KMS-11 (cell line): Measurements from ENCODE around the gene SMARCC2.

Experiments
- H2AFZ ChIP-seq: fragments of 200-600 bp; sonication (generic); 2 replicates; pipeline ENCODE4 v1.6.1; 2016; ENCODE audit warnings: antibody characterized with exemption, mixed run types, low read depth
- H3K27ac ChIP-seq: fragments of 200-600 bp; sonication (generic); 2 replicates; pipeline ENCODE4 v1.6.1; 2016; ENCODE audit warnings: mild to moderate bottlenecking, mixed run types
- H3K27me3 ChIP-seq: fragments of 200-600 bp; sonication (generic); 2 replicates; pipeline ENCODE4 v1.6.1; 2017; ENCODE audit warnings: mild to moderate bottlenecking, low read depth, mixed run types, moderate library complexity; ENCODE audit not compliant: insufficient read depth
- H3K36me3 ChIP-seq: fragments of 200-600 bp; sonication (generic); 2 replicates; pipeline ENCODE4 v1.6.1; 2017; ENCODE audit warnings: mild to moderate bottlenecking, mixed run types; ENCODE audit not compliant: insufficient read depth
- H3K4me1 ChIP-seq: fragments of 200-600 bp; sonication (generic); 2 replicates; pipeline ENCODE4 v1.6.1; 2016; ENCODE audit warnings: mild to moderate bottlenecking, low read depth, mixed run types; ENCODE audit not compliant: poor library complexity, severe bottlenecking
- H3K4me2 ChIP-seq: fragments of 200-600 bp; sonication (generic); 2 replicates; pipeline ENCODE4 v1.7.0; 2016; ENCODE audit warnings: mild to moderate bottlenecking, mixed run types
- H3K4me3 ChIP-seq: fragments of 200-600 bp; sonication (generic); IDR thresholded peaks from 2 replicates; pipeline ENCODE4 v1.6.1; 2017; ENCODE audit warnings: low read depth, low read length, mixed read lengths; ENCODE audit not compliant: insufficient read depth
- H3K79me2 ChIP-seq: fragments of 200-600 bp; sonication (generic); 2 replicates; pipeline ENCODE4 v1.6.1; 2016; ENCODE audit warnings: low read depth, mixed run types; ENCODE audit not compliant: insufficient read depth
- H3K9ac ChIP-seq: fragments of 200-600 bp; sonication (generic); 2 replicates; pipeline ENCODE4 v1.6.1; 2016; ENCODE audit warnings: mild to moderate bottlenecking, mixed run types
- H4K20me1 ChIP-seq: fragments of 200-600 bp; sonication (generic); 2 replicates; pipeline ENCODE4 v1.6.1; 2016; ENCODE audit warnings: mild to moderate bottlenecking, mixed run types; ENCODE audit not compliant: insufficient read depth
- TF ChIP-seq, protein P1 (sequence below): fragments of 200-600 bp; sonication (generic); conservative IDR thresholded peaks from 2 replicates; pipeline ENCODE4 v1.6.1; 2017; ENCODE audit warnings: low read depth, mild to moderate bottlenecking, antibody characterized with exemption, low read length, moderate library complexity, mixed read lengths

SMARCC2 gene

GRCh38 chr12:56151672-56152131 lies 37.6 kb downstream of the SMARCC2 start:
- no peaks in the 10 kb centered on the region for H4K20me1 ChIP-seq
- H3K79me2 ChIP-seq = no peaks in the 10 kb centered on the region
- peak overlapping the region; percentile 73 for H3K4me3 ChIP-seq
- no peaks in the 10 kb centered on the region for H3K36me3 ChIP-seq
- peak overlapping the region; percentile 53 for H2AFZ ChIP-seq
- H3K27me3 ChIP-seq = no peaks in the 10 kb centered on the region
- peak overlapping the region; percentile 89 for H3K27ac ChIP-seq
- TF ChIP-seq, protein P1, sequence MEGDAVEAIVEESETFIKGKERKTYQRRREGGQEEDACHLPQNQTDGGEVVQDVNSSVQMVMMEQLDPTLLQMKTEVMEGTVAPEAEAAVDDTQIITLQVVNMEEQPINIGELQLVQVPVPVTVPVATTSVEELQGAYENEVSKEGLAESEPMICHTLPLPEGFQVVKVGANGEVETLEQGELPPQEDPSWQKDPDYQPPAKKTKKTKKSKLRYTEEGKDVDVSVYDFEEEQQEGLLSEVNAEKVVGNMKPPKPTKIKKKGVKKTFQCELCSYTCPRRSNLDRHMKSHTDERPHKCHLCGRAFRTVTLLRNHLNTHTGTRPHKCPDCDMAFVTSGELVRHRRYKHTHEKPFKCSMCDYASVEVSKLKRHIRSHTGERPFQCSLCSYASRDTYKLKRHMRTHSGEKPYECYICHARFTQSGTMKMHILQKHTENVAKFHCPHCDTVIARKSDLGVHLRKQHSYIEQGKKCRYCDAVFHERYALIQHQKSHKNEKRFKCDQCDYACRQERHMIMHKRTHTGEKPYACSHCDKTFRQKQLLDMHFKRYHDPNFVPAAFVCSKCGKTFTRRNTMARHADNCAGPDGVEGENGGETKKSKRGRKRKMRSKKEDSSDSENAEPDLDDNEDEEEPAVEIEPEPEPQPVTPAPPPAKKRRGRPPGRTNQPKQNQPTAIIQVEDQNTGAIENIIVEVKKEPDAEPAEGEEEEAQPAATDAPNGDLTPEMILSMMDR = peak; percentile 98
- peak overlapping the region; percentile 90 for H3K9ac ChIP-seq
- peaks cover 39% of the 10 kb centered on the region for H3K4me1 ChIP-seq
- H3K4me2 ChIP-seq = peak overlapping the region; percentile 52

GRCh38 chr12:56150563-56150962 lies 38.7 kb downstream of the SMARCC2 start:
- Histone ChIP-seq H3K27ac (peak overlapping the region; percentile 89; the same call in 1 of the 2 replicates), H2AFZ (no peak overlapping the region), H4K20me1 (no peaks in the 10 kb centered on the region), H3K27me3 (no peaks in the 10 kb centered on the region), H3K9ac (no peak overlapping the region), H3K4me1 (peaks cover 37% of the 10 kb centered on the region), H3K79me2 (no peaks in the 10 kb centered on the region), H3K4me2 (peak overlapping the region; percentile 52), H3K36me3 (no peaks in the 10 kb centered on the region), H3K4me3 (no peak overlapping the region)
- TF ChIP-seq, protein P1 = no peak

DNA sequence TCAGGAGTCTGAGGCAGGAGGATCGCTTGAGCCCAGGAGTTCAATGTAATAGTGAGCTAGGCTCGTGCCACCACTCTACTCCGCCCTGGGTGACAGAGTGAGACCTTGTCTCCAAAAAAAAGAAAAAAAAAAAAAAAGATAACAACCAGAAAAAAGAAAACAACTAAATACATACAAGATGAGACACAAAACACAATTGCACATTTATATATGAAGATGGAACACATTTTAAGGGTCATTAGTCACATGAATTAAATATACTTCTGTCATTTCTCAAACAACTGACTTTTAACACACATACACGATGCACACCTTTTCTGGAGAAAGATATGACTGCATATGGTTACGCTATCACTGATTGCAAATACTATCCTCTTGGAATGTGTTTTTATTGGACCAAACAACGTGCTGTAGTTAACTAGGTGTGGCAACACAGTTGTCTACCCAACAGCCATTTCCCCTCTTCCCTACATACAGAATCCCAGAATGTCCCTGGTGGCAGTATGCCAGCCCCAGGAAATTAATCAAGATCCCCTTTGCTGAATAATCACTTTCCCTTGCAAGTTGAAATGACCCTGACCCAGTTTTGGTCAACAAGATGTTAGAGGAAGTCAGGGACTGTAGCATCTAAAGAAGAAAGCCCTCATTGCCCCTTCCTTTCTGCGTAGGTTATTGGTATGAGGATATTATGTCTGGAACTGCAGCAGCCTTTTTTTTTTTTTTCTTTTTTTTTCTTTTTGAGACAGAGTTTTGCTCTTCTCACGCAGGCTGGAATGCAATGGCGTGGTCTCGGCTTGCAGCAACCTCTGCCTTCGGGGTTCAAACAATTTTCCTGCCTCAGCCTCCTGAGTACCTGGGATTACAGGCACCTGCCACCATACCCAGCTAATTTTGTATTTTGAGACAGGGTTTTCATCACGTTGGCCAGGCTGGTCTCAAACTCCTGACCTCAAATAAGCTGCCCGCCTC lies 42.5 kb downstream of the SMARCC2 start:
- Histone ChIP-seq H3K4me3 (no peak overlapping the region), H4K20me1 (no peaks in the 10 kb centered on the region), H2AFZ (no peak overlapping the region), H3K4me1 (peaks cover 17% of the 10 kb centered on the region), H3K27me3 (no peaks in the 10 kb centered on the region), H3K36me3 (no peaks in the 10 kb centered on the region), H3K9ac (no peak overlapping the region), H3K27ac (no peak overlapping the region), H3K79me2 (no peaks in the 10 kb centered on the region), H3K4me2 (no peak overlapping the region)
- TF ChIP-seq, protein P1 = no peak

DNA sequence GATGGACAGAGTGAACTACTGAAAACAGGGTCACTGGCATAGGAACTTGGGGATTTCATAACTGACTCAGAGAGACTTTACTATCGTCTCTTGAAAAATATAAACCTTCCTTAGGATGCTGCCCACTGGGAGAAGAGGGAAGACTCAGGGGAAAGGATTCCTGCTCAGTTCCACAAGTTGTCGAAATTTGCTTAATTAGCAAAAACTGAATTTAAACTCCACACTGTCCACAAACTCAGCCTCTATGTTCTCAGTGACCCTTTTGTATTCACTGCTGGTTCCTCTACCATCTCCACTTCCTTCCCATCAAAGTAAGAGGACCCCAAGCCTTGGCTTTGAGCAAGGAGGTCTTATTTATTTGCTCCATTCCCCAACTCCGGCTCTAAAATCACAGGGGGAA lies 44.1 kb downstream of the SMARCC2 start:
- Histone ChIP-seq H3K27me3 (no peaks in the 10 kb centered on the region), H4K20me1 (no peaks in the 10 kb centered on the region), H3K9ac (no peak overlapping the region), H3K27ac (no peak overlapping the region), H3K36me3 (peaks cover 3% of the 10 kb centered on the region; the same call in 1 of the 2 replicates), H3K79me2 (no peaks in the 10 kb centered on the region), H3K4me3 (no peak overlapping the region), H3K4me1 (peaks cover 2% of the 10 kb centered on the region), H3K4me2 (no peak overlapping the region), H2AFZ (no peak overlapping the region)
- TF ChIP-seq, protein P1 = no peak
